HEK293T (cell line): ENCODE data around the gene TAF11L2.
"Not testable (repeated sequence)": the region's sequence is repeated elsewhere in the genome, so short reads cannot be mapped to it uniquely, and the experiment has no call there.

Experiments used
- ARNT ChIP-seq: fragments of 450-650 bp; IDR thresholded peaks from 2 replicates; pipeline ENCODE4 v1.6.1; 2017; ENCODE audit warnings: mild to moderate bottlenecking
- FOXK2 ChIP-seq: fragments of 450-650 bp; IDR thresholded peaks from 2 replicates; pipeline ENCODE4 v1.6.1; 2016; ENCODE audit warnings: mild to moderate bottlenecking
- PKNOX1 ChIP-seq: fragments of 450-650 bp; IDR thresholded peaks from 2 replicates; pipeline ENCODE4 v1.6.1; 2016
- SP1 ChIP-seq: fragments of 450-650 bp; IDR thresholded peaks from 2 replicates; pipeline ENCODE4 v1.6.1; 2017

- TF ChIP-seq FOXK2, PKNOX1, ARNT, SP1: not testable (repeated sequence)
These were observed 26.9 kb downstream of the TAF11L2 start, which contains the start of gene TAF11L5 for GRCh38 chr5:17524935-17525334.
